Vagina (tissue), 2 donors: ENCODE data around the gene ATRN. TPM values are rescaled to one million over a fixed set of nuclear protein-coding genes. Genes with fewer than 3 reads are reported as not detected.

Experiments used
- DNase-seq, 2 donors: peaks; one replicate each; pipeline ENCODE4 v3.0.0-alpha.2; 2017; ENCODE audit errors: extremely low spot score in 2 of 2
- H3K27ac ChIP-seq: fragments of 200-600 bp; sonication (generic); one replicate; pipeline ENCODE4 v1.5.1; 2019
- H3K27me3 ChIP-seq: fragments of 200-600 bp; sonication (generic); one replicate; pipeline ENCODE4 v1.5.1; 2019
- H3K36me3 ChIP-seq, 2 donors: fragments of 200-600 bp; sonication (generic); one replicate each; pipeline ENCODE4 v1.5.1; 2017 to 2019
- H3K4me1 ChIP-seq: fragments of 200-600 bp; sonication (generic); one replicate; pipeline ENCODE4 v1.5.1; 2019
- H3K4me3 ChIP-seq, 2 donors: fragments of 200-600 bp; sonication (generic); 1 replicate in 1 of 2; 2 replicates in 1 of 2; pipeline ENCODE4 v1.5.1; 2016 to 2019
- H3K9me3 ChIP-seq: fragments of 200-600 bp; sonication (generic); one replicate; pipeline ENCODE4 v1.5.1; 2019
- POLR2A ChIP-seq, 2 donors: fragments of 450-650 bp; IDR thresholded peaks; one replicate each; pipeline ENCODE4 v1.6.1; 2017; ENCODE audit warnings: antibody characterized with exemption in 2 of 2, mild to moderate bottlenecking in 2 of 2, moderate library complexity in 2 of 2
- POLR2AphosphoS5 ChIP-seq, 2 donors: sonication (generic); formaldehyde crosslinking; IDR thresholded peaks; one replicate each; pipeline ENCODE4 v1.9.0; 2017; ENCODE audit warnings: antibody characterized with exemption in 2 of 2, mild to moderate bottlenecking in 2 of 2, low read depth in 1 of 2; ENCODE audit not compliant: insufficient read depth in 1 of 2
- intact Hi-C: fragments of 100-400 bp; cut with DNase I; formaldehyde crosslinking; loops from one replicate; pipeline ENCODE4 v1.15.1; 2023
- total RNA-seq: library from RNA; depleted of rRNA; stranded (reverse); fragments of >200 nt; gene quantifications from one replicate; pipeline ENCODE4 v1.2.3, GENCODE V29; 2016
- TF ChIP-seq, protein P1 (sequence below), 3 experiments: fragments of 450-650 bp in 2 of 3; fragments of 200-600 bp in 1 of 3; sonication (generic) in 1 of 3; IDR thresholded peaks; one replicate each; pipeline ENCODE4 v1.5.1; 2017 to 2019; ENCODE audit warnings: antibody characterized with exemption in 3 of 3, mild to moderate bottlenecking in 2 of 3, moderate library complexity in 2 of 3

ATRN gene
- total RNA-seq, 1 donor from 2014 or later = 22.8 TPM

- Histone ChIP-seq H3K27ac (no peak overlapping the region), H3K4me1 (no peaks in the 10 kb centered on the region), H3K4me3 (no peak overlapping the region), H3K9me3 (no peaks in the 10 kb centered on the region), H3K36me3 (peaks cover 0 to 35% of the 10 kb centered on the region in 2 donors), H3K27me3 (no peaks in the 10 kb centered on the region)
- DNase-seq = no peak
- TF ChIP-seq POLR2AphosphoS5 (IDR thresholded peaks at IDR 0.05; ENCODE audit: insufficient read depth in 1 of 2, low read depth in 1 of 2) (no peak), POLR2A (IDR thresholded peaks at IDR 0.05) (no peak)
- TF ChIP-seq, protein P1, sequence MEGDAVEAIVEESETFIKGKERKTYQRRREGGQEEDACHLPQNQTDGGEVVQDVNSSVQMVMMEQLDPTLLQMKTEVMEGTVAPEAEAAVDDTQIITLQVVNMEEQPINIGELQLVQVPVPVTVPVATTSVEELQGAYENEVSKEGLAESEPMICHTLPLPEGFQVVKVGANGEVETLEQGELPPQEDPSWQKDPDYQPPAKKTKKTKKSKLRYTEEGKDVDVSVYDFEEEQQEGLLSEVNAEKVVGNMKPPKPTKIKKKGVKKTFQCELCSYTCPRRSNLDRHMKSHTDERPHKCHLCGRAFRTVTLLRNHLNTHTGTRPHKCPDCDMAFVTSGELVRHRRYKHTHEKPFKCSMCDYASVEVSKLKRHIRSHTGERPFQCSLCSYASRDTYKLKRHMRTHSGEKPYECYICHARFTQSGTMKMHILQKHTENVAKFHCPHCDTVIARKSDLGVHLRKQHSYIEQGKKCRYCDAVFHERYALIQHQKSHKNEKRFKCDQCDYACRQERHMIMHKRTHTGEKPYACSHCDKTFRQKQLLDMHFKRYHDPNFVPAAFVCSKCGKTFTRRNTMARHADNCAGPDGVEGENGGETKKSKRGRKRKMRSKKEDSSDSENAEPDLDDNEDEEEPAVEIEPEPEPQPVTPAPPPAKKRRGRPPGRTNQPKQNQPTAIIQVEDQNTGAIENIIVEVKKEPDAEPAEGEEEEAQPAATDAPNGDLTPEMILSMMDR (IDR thresholded peaks at IDR 0.05) = no peak
- intact Hi-C loops = no loop called here
Measured at GRCh38 chr20:3577366-3577765, 106.5 kb downstream of the ATRN start.

GRCh38 chr20:3580412-3580811, 109.6 kb downstream of the ATRN start:
- Histone ChIP-seq H3K4me3 (no peak overlapping the region), H3K27me3 (no peaks in the 10 kb centered on the region), H3K27ac (no peak overlapping the region), H3K36me3 (peaks cover 0 to 43% of the 10 kb centered on the region in 2 donors), H3K4me1 (no peaks in the 10 kb centered on the region), H3K9me3 (no peaks in the 10 kb centered on the region)
- intact Hi-C loops = no loop called here
- no peak for DNase-seq
- TF ChIP-seq POLR2A (IDR thresholded peaks at IDR 0.05) (no peak), POLR2AphosphoS5 (IDR thresholded peaks at IDR 0.05; ENCODE audit: insufficient read depth in 1 of 2, low read depth in 1 of 2) (no peak)
- TF ChIP-seq, protein P1 (IDR thresholded peaks at IDR 0.05) = no peak

DNA sequence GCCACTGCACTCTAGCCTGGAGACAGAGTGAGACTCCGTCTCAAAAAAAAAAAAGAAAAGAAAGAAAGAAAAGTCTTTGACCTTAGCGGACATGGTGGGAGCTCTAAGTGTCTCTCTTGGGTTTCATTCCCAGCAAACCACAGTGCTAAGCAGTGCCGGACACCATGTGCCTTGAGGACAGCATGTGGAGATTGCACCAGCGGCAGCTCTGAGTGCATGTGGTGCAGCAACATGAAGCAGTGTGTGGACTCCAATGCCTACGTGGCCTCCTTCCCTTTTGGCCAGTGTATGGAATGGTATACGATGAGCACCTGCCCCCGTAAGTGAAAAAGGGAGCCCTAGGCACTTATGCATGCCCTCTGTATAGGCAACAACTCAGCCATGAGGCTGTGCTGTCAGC, 112.9 kb downstream of the ATRN start:
- H3K9me3 ChIP-seq = no peaks in the 10 kb centered on the region
- no peak overlapping the region for H3K27ac ChIP-seq
- no peaks in the 10 kb centered on the region for H3K27me3 ChIP-seq
- no peaks in the 10 kb centered on the region for H3K4me1 ChIP-seq
- no peak for DNase-seq
- no peak overlapping the region for H3K4me3 ChIP-seq
- intact Hi-C loops = no loop called here
- H3K36me3 ChIP-seq = peaks cover 0 to 25% of the 10 kb centered on the region in 2 donors
- TF ChIP-seq POLR2A (IDR thresholded peaks at IDR 0.05) = no peak
- no peak for TF ChIP-seq POLR2AphosphoS5 (IDR thresholded peaks at IDR 0.05; ENCODE audit: insufficient read depth in 1 of 2, low read depth in 1 of 2)
- TF ChIP-seq, protein P1 (IDR thresholded peaks at IDR 0.05) = no peak

GRCh38 chr20:3586093-3586492, 115.3 kb downstream of the ATRN start:
- H3K27me3 ChIP-seq = no peaks in the 10 kb centered on the region
- H3K27ac ChIP-seq = no peak overlapping the region
- no peak for DNase-seq
- H3K9me3 ChIP-seq = no peaks in the 10 kb centered on the region
- TF ChIP-seq POLR2A (IDR thresholded peaks at IDR 0.05) (no peak), POLR2AphosphoS5 (IDR thresholded peaks at IDR 0.05; ENCODE audit: insufficient read depth in 1 of 2, low read depth in 1 of 2) (no peak)
- TF ChIP-seq, protein P1 (IDR thresholded peaks at IDR 0.05) = no peak
- H3K36me3 ChIP-seq = peaks cover 0 to 22% of the 10 kb centered on the region in 2 donors
- intact Hi-C loops = no loop called here
- H3K4me3 ChIP-seq = no peak overlapping the region
- H3K4me1 ChIP-seq = no peaks in the 10 kb centered on the region

GRCh38 chr20:3590164-3590563, 119.3 kb downstream of the ATRN start:
- H3K4me3 ChIP-seq = no peak overlapping the region
- H3K36me3 ChIP-seq = peaks cover 0 to 38% of the 10 kb centered on the region in 2 donors
- H3K4me1 ChIP-seq = no peaks in the 10 kb centered on the region
- H3K27ac ChIP-seq = no peak overlapping the region
- no peaks in the 10 kb centered on the region for H3K27me3 ChIP-seq
- intact Hi-C loops = no loop called here
- no peaks in the 10 kb centered on the region for H3K9me3 ChIP-seq
- no peak for DNase-seq
- no peak for TF ChIP-seq POLR2AphosphoS5 (IDR thresholded peaks at IDR 0.05; ENCODE audit: insufficient read depth in 1 of 2, low read depth in 1 of 2)
- TF ChIP-seq POLR2A (IDR thresholded peaks at IDR 0.05) = no peak
- TF ChIP-seq, protein P1 (IDR thresholded peaks at IDR 0.05) = no peak
